Naive thymus-derived CD4-positive, alpha-beta T cell (primary cell): Measurements from ENCODE around the gene DHX16. TPM values are rescaled to one million over a fixed set of nuclear protein-coding genes. Genes with fewer than 3 reads are reported as not detected.

Experiments
- ATAC-seq: fragments of 150-1000 bp; cut with Tn5 transposase; 2 replicates; pipeline ENCODE4 v1.10.0; 2021; ENCODE audit warnings: mild to moderate bottlenecking, moderate library complexity
- CTCF ChIA-PET: fragments of 350-600 bp; sonication (Branson Sonifier 250); formaldehyde crosslinking; loops from one replicate; lab custom pipeline; 2021; ENCODE audit warnings: antibody characterized with exemption; lab: Charles Lee
- POLR2A ChIA-PET: fragments of 350-600 bp; sonication (Branson Sonifier 250); formaldehyde crosslinking; loops from one replicate; lab custom pipeline; 2021; ENCODE audit warnings: antibody characterized with exemption, inconsistent platforms; lab: Charles Lee
- DNase-seq, 9 donors: peaks; one replicate each; pipeline versions ENCODE4 v3.0.0 to v3.0.0-alpha.2; 2020 to 2022; ENCODE audit warnings: mixed read lengths in 1 of 9
- H3K27ac ChIP-seq: one replicate; pipeline ENCODE4 v1.7.0; 2013; ENCODE audit warnings: mild to moderate bottlenecking, low read depth, low read length, moderate library complexity
- H3K27me3 ChIP-seq, 2 donors: one replicate each; pipeline ENCODE4 v1.7.0; 2013; ENCODE audit warnings: low read length in 2 of 2, mild to moderate bottlenecking in 2 of 2, moderate library complexity in 2 of 2; ENCODE audit not compliant: control insufficient read depth in 2 of 2, insufficient read depth in 2 of 2
- H3K36me3 ChIP-seq, 3 experiments: 1 replicate in 2 of 3; 2 replicates in 1 of 3; pipeline ENCODE4 v1.7.0; 2013; ENCODE audit warnings: low read length in 3 of 3, mild to moderate bottlenecking in 3 of 3, moderate library complexity in 1 of 3; ENCODE audit not compliant: insufficient read depth in 3 of 3, control insufficient read depth in 2 of 3
- H3K4me1 ChIP-seq, 2 donors: one replicate each; pipeline ENCODE4 v1.7.0; 2013; ENCODE audit warnings: low read length in 2 of 2, mild to moderate bottlenecking in 2 of 2, moderate library complexity in 1 of 2; ENCODE audit not compliant: control insufficient read depth in 2 of 2, insufficient read depth in 2 of 2
- H3K4me3 ChIP-seq: 2 replicates; pipeline ENCODE4 v1.7.0; 2013; ENCODE audit warnings: mild to moderate bottlenecking, low read length
- H3K9me3 ChIP-seq, 3 experiments: 1 replicate in 2 of 3; 2 replicates in 1 of 3; pipeline ENCODE4 v1.7.0; 2013; ENCODE audit warnings: low read length in 3 of 3; ENCODE audit not compliant: control insufficient read depth in 2 of 3
- H3K27ac Mint-ChIP-seq, 9 donors: one replicate each; pipeline ENCODE4 v1.8.0; 2020 to 2022; ENCODE audit warnings: mixed read lengths in 9 of 9, mild to moderate bottlenecking in 8 of 9, moderate library complexity in 5 of 9, inconsistent platforms in 2 of 9
- H3K27me3 Mint-ChIP-seq, 5 donors: one replicate each; pipeline ENCODE4 v1.8.0; 2021 to 2022; ENCODE audit warnings: mixed read lengths in 5 of 5, mild to moderate bottlenecking in 1 of 5
- H3K36me3 Mint-ChIP-seq, 5 donors: one replicate each; pipeline ENCODE4 v1.8.0; 2020 to 2022; ENCODE audit warnings: mixed read lengths in 5 of 5, mild to moderate bottlenecking in 3 of 5, inconsistent platforms in 1 of 5
- H3K4me1 Mint-ChIP-seq, 7 donors: one replicate each; pipeline ENCODE4 v1.8.0; 2020 to 2022; ENCODE audit warnings: mixed read lengths in 7 of 7, mild to moderate bottlenecking in 3 of 7, inconsistent platforms in 1 of 7
- H3K4me3 Mint-ChIP-seq, 10 donors: one replicate each; pipeline ENCODE4 v1.8.0; 2020 to 2022; ENCODE audit warnings: mild to moderate bottlenecking in 10 of 10, mixed read lengths in 10 of 10, moderate library complexity in 6 of 10, inconsistent platforms in 2 of 10
- H3K9me3 Mint-ChIP-seq, 11 donors: one replicate each; pipeline ENCODE4 v1.8.0; 2020 to 2022; ENCODE audit warnings: mixed read lengths in 11 of 11, mild to moderate bottlenecking in 4 of 11, inconsistent platforms in 1 of 11, moderate library complexity in 1 of 11
- intact Hi-C, 2 donors: fragments of 100-400 bp; cut with micrococcal nuclease; formaldehyde crosslinking; loops; one replicate each; pipeline ENCODE4 v1.15.1; 2023
- polyA plus RNA-seq, 2 donors: library from polyadenylated mRNA; unstranded; fragments of 300-500 nt; fragmentation: Illumina TruSeq; gene quantifications; one replicate each; pipeline ENCODE4 v1.2.3, GENCODE V29; 2021
- total RNA-seq, 6 experiments: library from RNA in 5 of 6; stranded (reverse) in 5 of 6; gene quantifications; 1 replicate in 5 of 6; 2 replicates in 1 of 6; pipeline ENCODE4 v1.2.3 and lab custom pipeline; 2021 to 2026

The DHX16 gene
- total and polyA plus RNA-seq, 7 experiments from 2014 or later: 14.9 to 51.5 (median 38.3) TPM

DNA sequence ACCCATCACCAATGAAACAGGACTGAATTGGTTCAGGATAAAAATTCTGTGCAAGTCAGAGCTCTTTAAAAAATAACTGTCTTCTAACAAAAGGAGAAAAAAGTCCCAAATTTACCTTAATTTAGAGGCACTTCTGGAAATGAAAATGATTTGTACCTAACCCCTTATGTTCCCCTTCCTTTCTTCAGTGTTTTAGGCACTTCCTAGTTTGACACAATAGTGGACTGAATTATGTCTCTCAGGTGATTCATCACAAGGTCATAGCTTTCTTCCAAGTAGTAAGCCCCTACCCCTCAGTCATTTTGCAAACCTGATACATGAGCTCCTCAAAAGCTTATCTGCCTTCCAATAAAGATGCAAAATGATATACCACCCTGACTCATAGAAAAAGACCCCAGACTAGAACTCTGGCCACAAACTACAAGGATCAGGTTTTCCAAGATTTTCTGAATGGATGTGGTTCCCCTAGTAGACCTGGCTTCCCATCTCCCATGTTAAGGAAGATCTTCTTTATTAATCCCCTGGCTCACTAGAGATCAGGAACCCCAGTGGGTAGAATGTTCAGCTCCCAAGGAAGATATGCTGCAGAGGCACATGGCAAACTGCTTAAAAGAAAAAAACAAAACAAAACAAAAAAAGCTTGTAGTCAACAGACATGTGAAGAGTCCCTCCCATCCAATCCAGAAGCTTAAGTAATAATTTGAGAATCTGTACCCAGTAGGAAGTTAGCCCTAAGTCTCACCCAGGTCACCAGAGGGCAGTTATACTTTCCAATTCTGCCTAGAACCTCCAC is 59.4 kb downstream of the DHX16 start:
- Histone ChIP-seq H3K4me3 (no peak overlapping the region), H3K4me1 (peaks cover 25 to 38% of the 10 kb centered on the region in 2 donors), H3K27ac (peak overlapping the region; percentile 93), H3K9me3 (no peaks in the 10 kb centered on the region), H3K27me3 (no peaks in the 10 kb centered on the region), H3K36me3 (peaks cover 13 to 28% (median 17%) of the 10 kb centered on the region in 3 experiments)
- ChIA-PET POLR2A (interaction anchor here (0.6 to 4.8 kb wide), 28 partner anchors 9 to 286 kb away, joined by 3 to 189 read pairs (median 6); partner anchors contain the start of genes ABCF1, DHX16, GNL1 and MDC1), CTCF (interaction anchor here (0.6 to 3.6 kb wide), 13 partner anchors 13 to 131 kb away, joined by 3 to 16 read pairs (median 3); no protein-coding TSS in a partner anchor)
- ATAC-seq (no peak), DNase-seq (no peak)
- Mint-ChIP-seq H3K36me3 (peaks cover 17 to 49% (median 36%) of the 10 kb centered on the region in 5 donors), H3K4me3 (peak overlapping the region; percentile 42 to 100 (median 94)), H3K27me3 (peaks cover 0 to 14% (median 0%) of the 10 kb centered on the region in 5 donors), H3K4me1 (peaks cover 39 to 68% (median 66%) of the 10 kb centered on the region in 7 donors), H3K27ac (peak overlapping the region; percentile 76 to 100 (median 100)), H3K9me3 (peaks cover 0 to 26% (median 0%) of the 10 kb centered on the region in 11 donors)
- intact Hi-C loops: loop anchor here in 1 of 2 donors (2.0 to 10.0 kb wide), 2 partner anchors 13 to 271 kb away; partner anchors contain the start of gene DDR1

DNA sequence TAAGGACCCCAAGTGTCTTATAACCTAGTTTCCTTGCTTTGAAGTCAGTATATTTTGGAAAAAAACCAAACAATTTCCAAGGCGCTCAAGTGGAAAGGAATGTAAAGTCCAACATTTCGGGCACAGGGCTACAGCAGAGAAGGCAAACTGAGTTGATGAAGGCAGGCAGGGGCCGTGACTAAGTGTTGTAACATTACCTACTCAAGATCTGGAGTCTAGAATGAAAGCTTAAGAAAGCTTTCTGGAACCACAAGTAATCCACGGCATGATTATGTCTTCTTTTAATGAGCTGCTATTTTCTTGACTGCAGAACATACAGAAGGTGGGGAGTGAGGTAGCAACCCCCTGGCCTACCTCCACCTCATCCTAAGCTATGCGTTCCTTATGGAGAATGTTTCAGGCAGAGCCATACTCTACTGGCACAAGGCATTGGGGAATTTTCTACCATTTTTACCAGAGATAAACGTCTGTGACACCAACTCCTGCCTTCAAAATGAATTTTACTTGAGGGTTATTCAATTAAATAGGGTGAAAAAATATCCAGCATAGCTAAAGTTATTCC is 60.0 kb downstream of the DHX16 start:
- no peaks in the 10 kb centered on the region for H3K27me3 ChIP-seq
- Mint-ChIP-seq H3K4me3 (peak overlapping the region in 4 of 10 donors; percentile 10 to 94 (median 71)), H3K27ac (peak overlapping the region in 8 of 9 donors; percentile 100), H3K4me1 (peaks cover 38 to 69% (median 65%) of the 10 kb centered on the region in 7 donors), H3K27me3 (peaks cover 0 to 14% (median 0%) of the 10 kb centered on the region in 5 donors), H3K9me3 (peaks cover 0 to 26% (median 0%) of the 10 kb centered on the region in 11 donors), H3K36me3 (peaks cover 19 to 51% (median 37%) of the 10 kb centered on the region in 5 donors)
- DNase-seq: no peak
- no peaks in the 10 kb centered on the region for H3K9me3 ChIP-seq
- no peak overlapping the region for H3K4me3 ChIP-seq
- H3K27ac ChIP-seq: peak overlapping the region; percentile 93
- POLR2A ChIA-PET: interaction anchor here (0.6 to 4.8 kb wide), 25 partner anchors 10 to 286 kb away, joined by 3 to 189 read pairs (median 4); partner anchors contain the start of genes ABCF1, DHX16, GNL1 and PRR3
- ATAC-seq: no peak
- CTCF ChIA-PET: interaction anchor here (0.6 to 3.6 kb wide), 14 partner anchors 12 to 130 kb away, joined by 3 to 16 read pairs (median 3); partner anchors contain the start of gene DHX16
- intact Hi-C loops: loop anchor here in 1 of 2 donors (10.0 kb wide), 1 partner anchor 272 kb away; the partner anchor contains the start of gene DDR1
- peaks cover 14 to 33% (median 17%) of the 10 kb centered on the region in 3 experiments for H3K36me3 ChIP-seq
- peaks cover 20 to 36% of the 10 kb centered on the region in 2 donors for H3K4me1 ChIP-seq

DNA sequence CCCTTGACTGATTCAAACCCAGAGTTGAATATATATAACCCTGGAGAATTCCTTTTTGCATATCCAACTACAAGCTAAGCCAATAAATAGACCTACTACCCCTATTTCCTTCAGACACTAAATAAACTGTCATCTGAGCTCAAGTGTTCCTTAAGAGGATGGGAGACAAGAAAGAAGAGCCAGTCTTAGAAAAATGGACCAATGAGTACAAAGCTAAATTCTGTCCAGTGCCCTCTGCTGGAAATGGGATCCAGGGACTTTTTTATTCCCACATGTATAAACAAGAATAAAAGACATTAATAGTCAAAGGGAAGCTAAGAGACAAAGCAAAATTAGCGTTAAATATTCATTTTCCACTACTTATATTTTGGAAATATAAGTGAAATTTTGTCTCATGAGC is 60.6 kb downstream of the DHX16 start:
- peaks cover 20 to 36% of the 10 kb centered on the region in 2 donors for H3K4me1 ChIP-seq
- DNase-seq (no peak), ATAC-seq (no peak)
- intact Hi-C loops: loop anchor here in 1 of 2 donors (10.0 kb wide), 1 partner anchor 273 kb away; the partner anchor contains the start of gene DDR1
- H3K9me3 ChIP-seq: no peaks in the 10 kb centered on the region
- H3K4me1 Mint-ChIP-seq: peaks cover 42 to 72% (median 68%) of the 10 kb centered on the region in 7 donors
- peak overlapping the region; percentile 93 for H3K27ac ChIP-seq
- POLR2A ChIA-PET: interaction anchor here (0.6 to 4.8 kb wide), 14 partner anchors 10 to 142 kb away, joined by 3 to 189 read pairs (median 4); partner anchors contain the start of genes ABCF1, GNL1, PRR3 and TUBB
- H3K27me3 ChIP-seq: no peaks in the 10 kb centered on the region
- no peak overlapping the region for H3K4me3 Mint-ChIP-seq
- peaks cover 0 to 8% (median 0%) of the 10 kb centered on the region in 5 donors for H3K27me3 Mint-ChIP-seq
- CTCF ChIA-PET: interaction anchor here (0.6 to 2.3 kb wide), 6 partner anchors 16 to 130 kb away, joined by 3 to 15 read pairs (median 4); partner anchors contain the start of gene DHX16
- H3K9me3 Mint-ChIP-seq: peaks cover 0 to 21% (median 0%) of the 10 kb centered on the region in 11 donors
- peaks cover 24 to 55% (median 42%) of the 10 kb centered on the region in 5 donors for H3K36me3 Mint-ChIP-seq
- no peak overlapping the region for H3K4me3 ChIP-seq
- H3K36me3 ChIP-seq: peaks cover 17 to 37% (median 20%) of the 10 kb centered on the region in 3 experiments
- H3K27ac Mint-ChIP-seq: peak overlapping the region in 8 of 9 donors; percentile 76 to 100 (median 91)

DNA sequence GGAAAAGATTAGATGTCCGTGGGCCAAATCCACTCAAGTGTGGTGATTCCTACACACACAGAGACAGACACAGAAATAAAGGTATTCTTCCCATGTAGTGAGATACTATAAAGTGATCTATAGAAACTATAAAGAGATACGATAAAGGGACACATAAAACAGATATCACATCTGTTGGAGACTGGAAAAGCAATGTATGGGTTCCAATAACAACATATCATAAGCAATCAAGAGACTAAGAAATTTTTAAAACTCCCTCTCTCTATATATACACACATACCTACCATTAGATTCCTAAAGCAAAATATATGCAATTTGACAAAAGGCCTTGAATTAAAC is 61.0 kb downstream of the DHX16 start:
- CTCF ChIA-PET: interaction anchor here (1.3 to 2.3 kb wide), 3 partner anchors 61 to 129 kb away, joined by 4 to 15 read pairs (median 11); partner anchors contain the start of gene DHX16
- H3K9me3 Mint-ChIP-seq: peaks cover 0 to 17% (median 0%) of the 10 kb centered on the region in 11 donors
- Histone ChIP-seq H3K9me3 (no peaks in the 10 kb centered on the region), H3K36me3 (peaks cover 18 to 37% (median 21%) of the 10 kb centered on the region in 3 experiments), H3K4me1 (peaks cover 20 to 36% of the 10 kb centered on the region in 2 donors), H3K27ac (peak overlapping the region; percentile 93), H3K27me3 (no peaks in the 10 kb centered on the region), H3K4me3 (no peak overlapping the region)
- POLR2A ChIA-PET: interaction anchor here (0.6 to 4.8 kb wide), 8 partner anchors 10 to 143 kb away, joined by 3 to 189 read pairs (median 28); partner anchors contain the start of genes GNL1, PRR3 and TUBB
- H3K4me1 Mint-ChIP-seq: peaks cover 42 to 74% (median 68%) of the 10 kb centered on the region in 7 donors
- peak overlapping the region in 8 of 9 donors; percentile 76 to 100 (median 87) for H3K27ac Mint-ChIP-seq
- DNase-seq (no peak), ATAC-seq (no peak)
- H3K27me3 Mint-ChIP-seq: peaks cover 0 to 4% (median 0%) of the 10 kb centered on the region in 5 donors
- peaks cover 21 to 52% (median 38%) of the 10 kb centered on the region in 5 donors for H3K36me3 Mint-ChIP-seq
- H3K4me3 Mint-ChIP-seq: peak overlapping the region in 2 of 10 donors; percentile 11 to 14
- intact Hi-C loops: loop anchor here in 1 of 2 donors (10.0 kb wide), 1 partner anchor 273 kb away; the partner anchor contains the start of gene DDR1

DNA sequence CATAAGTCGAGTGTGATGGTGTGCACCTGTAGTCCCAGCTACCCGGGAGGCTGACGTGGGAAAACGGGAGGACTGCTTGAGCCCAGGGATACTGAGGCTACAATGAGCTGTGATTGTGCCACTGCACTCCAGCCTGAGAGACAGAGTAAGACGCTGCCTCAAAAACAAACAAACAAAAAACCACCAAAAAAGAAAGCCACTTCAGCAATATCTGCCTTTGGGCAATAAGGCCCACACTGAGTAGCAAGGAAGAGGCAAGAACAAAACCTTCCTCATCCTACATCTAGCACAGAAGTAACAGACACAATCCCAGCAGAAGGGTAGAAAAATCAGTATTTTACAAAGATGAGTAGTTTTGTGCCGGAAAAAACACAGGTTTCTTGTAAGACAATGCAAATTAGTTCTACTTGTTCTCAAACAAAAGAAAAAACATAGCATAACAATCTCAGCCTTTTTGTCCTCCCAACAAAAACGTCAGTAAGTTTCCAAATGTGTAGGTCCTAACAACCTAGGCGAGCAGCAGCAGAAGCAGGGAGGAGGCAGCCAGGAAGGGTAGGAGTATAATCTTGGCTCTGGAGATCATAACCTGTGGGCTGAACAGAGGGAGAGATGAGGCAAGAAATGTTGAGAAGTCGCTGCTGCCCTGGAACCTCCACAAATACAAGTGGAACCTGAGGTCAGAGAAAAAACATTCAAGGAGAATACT is 61.5 kb downstream of the DHX16 start:
- Histone ChIP-seq H3K4me1 (peaks cover 20 to 36% of the 10 kb centered on the region in 2 donors), H3K36me3 (peaks cover 18 to 37% (median 21%) of the 10 kb centered on the region in 3 experiments), H3K27me3 (no peaks in the 10 kb centered on the region), H3K9me3 (no peaks in the 10 kb centered on the region), H3K4me3 (no peak overlapping the region), H3K27ac (peak overlapping the region; percentile 93)
- H3K27ac Mint-ChIP-seq: peak overlapping the region in 8 of 9 donors; percentile 76 to 100 (median 89)
- H3K9me3 Mint-ChIP-seq: peaks cover 0 to 12% (median 0%) of the 10 kb centered on the region in 11 donors
- ChIA-PET CTCF (interaction anchor here (0.7 to 1.4 kb wide), 6 partner anchors 10 to 119 kb away, joined by 3 to 9 read pairs (median 4); no protein-coding TSS in a partner anchor), POLR2A (interaction anchor here (0.6 to 4.8 kb wide), 18 partner anchors 10 to 263 kb away, joined by 3 to 97 read pairs (median 5); partner anchors contain the start of gene ABCF1)
- H3K36me3 Mint-ChIP-seq: peaks cover 24 to 53% (median 35%) of the 10 kb centered on the region in 5 donors
- intact Hi-C loops: loop anchor here in 1 of 2 donors (10.0 kb wide), 1 partner anchor 273 kb away; the partner anchor contains the start of gene DDR1
- DNase-seq (no peak), ATAC-seq (no peak)
- H3K27me3 Mint-ChIP-seq: peaks cover 0 to 3% (median 0%) of the 10 kb centered on the region in 5 donors
- peaks cover 42 to 79% (median 73%) of the 10 kb centered on the region in 7 donors for H3K4me1 Mint-ChIP-seq
- H3K4me3 Mint-ChIP-seq: peak overlapping the region in 1 of 10 donors; percentile 14
